B cell (primary cell): Measurements from ENCODE around the gene SLC6A1. TPM values are rescaled to one million over a fixed set of nuclear protein-coding genes. Genes with fewer than 3 reads are reported as not detected.

Experiments used
- ATAC-seq: fragments of 200-7000 bp; cut with Tn5 transposase; one replicate; pipeline ENCODE4 v1.10.0; 2021; ENCODE audit warnings: low read depth, mild to moderate bottlenecking, moderate number of reproducible peaks, moderate library complexity
- CTCF ChIA-PET: fragments of 350-600 bp; sonication (Branson Sonifier 250); formaldehyde crosslinking; loops from one replicate; lab custom pipeline; 2021; ENCODE audit warnings: antibody characterized with exemption, inconsistent platforms; lab: Charles Lee
- POLR2A ChIA-PET: fragments of 350-600 bp; sonication (Branson Sonifier 250); formaldehyde crosslinking; loops from one replicate; lab custom pipeline; 2021; ENCODE audit warnings: antibody characterized with exemption; lab: Charles Lee
- DNase-seq: peaks from one replicate; pipeline ENCODE4 v3.0.0; 2013
- H2AFZ ChIP-seq: 2 replicates; pipeline ENCODE4 v1.6.1; 2012; ENCODE audit warnings: mild to moderate bottlenecking, low read depth, low read length; ENCODE audit not compliant: insufficient read depth, poor library complexity, severe bottlenecking
- H3K27ac ChIP-seq, 2 donors: 1 replicate in 1 of 2; 2 replicates in 1 of 2; pipeline ENCODE4 v1.5.1; 2012 to 2013; ENCODE audit warnings: low read length in 2 of 2, mild to moderate bottlenecking in 2 of 2, moderate library complexity in 1 of 2
- H3K27me3 ChIP-seq, 4 experiments: fragments of 200-600 bp in 1 of 4; sonication (generic) in 1 of 4; replicated peaks in 1 of 4; 1 replicate in 2 of 4; 2 replicates in 2 of 4; pipeline versions ENCODE4 v1.6.1 to v1.7.0; 2013 to 2016; ENCODE audit warnings: low read length in 3 of 4, mild to moderate bottlenecking in 2 of 4, mixed read lengths in 1 of 4, moderate library complexity in 1 of 4; ENCODE audit not compliant: insufficient read depth in 4 of 4, control insufficient read depth in 3 of 4; ENCODE audit errors: control extremely low read depth in 1 of 4
- H3K36me3 ChIP-seq, 2 experiments: replicated peaks in 1 of 2; 1 replicate in 1 of 2; 2 replicates in 1 of 2; pipeline versions ENCODE4 v1.6.1 to v1.7.1; 2013; ENCODE audit warnings: low read length in 1 of 2; ENCODE audit not compliant: insufficient read depth in 2 of 2, control insufficient read depth in 1 of 2; ENCODE audit errors: control extremely low read depth in 1 of 2, extremely low read depth in 1 of 2
- H3K4me1 ChIP-seq, 2 donors: fragments of 200-600 bp in 1 of 2; sonication (generic) in 1 of 2; 1 replicate in 1 of 2; 2 replicates in 1 of 2; pipeline versions ENCODE4 v1.5.1 to v1.6.1; 2013 to 2017; ENCODE audit warnings: low read length in 2 of 2; ENCODE audit not compliant: control insufficient read depth in 2 of 2, insufficient read depth in 2 of 2
- H3K4me2 ChIP-seq: replicated peaks from 2 replicates; pipeline ENCODE3; 2012; ENCODE audit warnings: mild to moderate bottlenecking, low read depth, low read length; ENCODE audit not compliant: poor library complexity, severe bottlenecking
- H3K4me3 ChIP-seq, 5 experiments: fragments of 200-600 bp in 1 of 5; sonication (generic) in 1 of 5; 1 replicate in 3 of 5; 2 replicates in 2 of 5; pipeline versions ENCODE4 v1.5.1 to v1.7.0; 2011 to 2016; ENCODE audit warnings: low read length in 4 of 5, mild to moderate bottlenecking in 4 of 5, low read depth in 2 of 5, control low read depth in 1 of 5, moderate library complexity in 1 of 5; ENCODE audit not compliant: insufficient read depth in 1 of 5; ENCODE audit errors: control extremely low read depth in 1 of 5, extremely low read depth in 1 of 5
- H3K79me2 ChIP-seq: fragments of 200-600 bp; sonication (generic); one replicate; pipeline ENCODE4 v1.6.0; 2016; ENCODE audit warnings: low read length; ENCODE audit not compliant: control insufficient read depth, insufficient read depth
- H3K9ac ChIP-seq: fragments of 200-600 bp; sonication (generic); 2 replicates; pipeline ENCODE4 v1.6.1; 2017; ENCODE audit warnings: mild to moderate bottlenecking, low read length, moderate library complexity
- H3K9me3 ChIP-seq, 3 donors: one replicate each; pipeline versions ENCODE4 v1.6.1 to v1.7.1; 2013; ENCODE audit warnings: low read length in 2 of 3; ENCODE audit not compliant: control insufficient read depth in 2 of 3, insufficient read depth in 1 of 3; ENCODE audit errors: control extremely low read depth in 1 of 3
- H4K20me1 ChIP-seq: 2 replicates; pipeline ENCODE4 v1.6.0; 2012; ENCODE audit warnings: mild to moderate bottlenecking, low read length; ENCODE audit not compliant: insufficient read depth, control insufficient read depth, poor library complexity, severe bottlenecking
- H3K27ac Mint-ChIP-seq: one replicate; pipeline ENCODE4 v1.8.0; 2021; ENCODE audit warnings: mixed read lengths
- H3K27me3 Mint-ChIP-seq: one replicate; pipeline ENCODE4 v1.8.0; 2021; ENCODE audit warnings: mixed read lengths
- H3K4me1 Mint-ChIP-seq: one replicate; pipeline ENCODE4 v1.8.0; 2021; ENCODE audit warnings: mixed read lengths
- H3K4me3 Mint-ChIP-seq: one replicate; pipeline ENCODE4 v1.8.0; 2021; ENCODE audit warnings: mixed read lengths
- H3K9me3 Mint-ChIP-seq: one replicate; pipeline ENCODE4 v1.8.0; 2022; ENCODE audit warnings: mixed read lengths; ENCODE audit not compliant: insufficient read depth
- EZH2 ChIP-seq: IDR thresholded peaks from 2 replicates; pipeline ENCODE4 v1.6.1; 2012; ENCODE audit warnings: borderline replicate concordance, low read depth, mild to moderate bottlenecking, moderate library complexity, low read length; ENCODE audit not compliant: insufficient read depth, poor library complexity, severe bottlenecking
- WGBS: methylation state at CpG from one replicate; pipeline ENCODE4 v1.1.5; 2013; ENCODE audit warnings: missing lambda C conversion rate; ENCODE audit not compliant: insufficient coverage; 5-methylcytosine and 5-hydroxymethylcytosine counted together
- intact Hi-C: fragments of 100-400 bp; cut with micrococcal nuclease; formaldehyde crosslinking; loops from one replicate; pipeline ENCODE4 v1.10.0; 2022
- polyA plus RNA-seq: library from polyadenylated mRNA; depleted of rRNA; stranded (reverse); fragments of >200 nt; gene quantifications from 2 replicates; pipeline ENCODE4 v1.2.3, GENCODE V29; 2012
- total RNA-seq, 2 donors: library from RNA; stranded (reverse); fragments of 120-200 nt in 1 of 2; gene quantifications; 1 replicate in 1 of 2; 2 replicates in 1 of 2; pipeline versions ENCODE4 v1.2.3 to v1.2.4, GENCODE V29; 2013 to 2022
- TF ChIP-seq, protein P1 (sequence below): fragments of 200-600 bp; IDR thresholded peaks from one replicate; pipeline ENCODE4 v1.8.0; 2022; ENCODE audit warnings: antibody characterized with exemption, mild to moderate bottlenecking

The SLC6A1 gene
- total and polyA plus RNA-seq, 2 donors (not counting 1 experiment from before 2014, with no cell fraction given): not detected

DNA sequence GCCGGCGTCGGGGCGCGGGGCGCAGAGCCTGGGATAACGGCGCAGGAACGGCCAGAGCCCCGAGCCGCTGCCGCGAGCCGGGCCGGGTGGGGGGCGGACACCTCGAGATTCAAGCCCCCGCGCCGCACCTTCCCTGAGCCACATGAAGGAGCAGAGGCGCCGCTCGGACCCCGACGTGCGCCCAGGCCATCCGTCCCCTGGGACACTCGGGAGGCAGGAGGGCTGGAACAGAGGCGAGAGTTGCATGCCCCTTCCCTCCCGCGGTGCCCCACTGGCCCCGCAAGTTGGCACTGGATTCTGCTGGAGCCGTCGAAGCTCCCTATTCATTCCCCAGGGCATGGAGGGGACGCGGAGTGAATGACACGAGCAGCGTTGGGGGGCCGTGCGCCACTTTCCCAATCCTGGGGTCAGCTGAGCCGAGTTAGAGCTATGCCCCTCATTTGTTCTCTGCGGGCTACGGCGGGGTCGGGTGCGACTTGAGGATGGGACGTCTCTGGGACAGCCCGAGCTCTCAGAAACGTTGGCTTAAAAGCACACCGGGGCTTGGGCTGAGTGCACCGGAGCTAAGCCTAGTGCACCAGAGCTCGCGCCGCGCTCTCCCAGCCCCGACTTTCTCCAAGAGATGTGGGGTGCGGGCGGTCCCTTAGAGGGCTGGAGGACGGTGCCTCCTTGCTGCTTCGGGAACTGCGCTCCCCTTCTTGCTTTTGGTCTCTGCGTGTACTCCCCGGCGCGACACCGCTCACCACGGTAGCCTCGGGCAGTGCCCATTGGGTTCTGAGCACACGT lies 588 bp downstream of the SLC6A1 start:
- DNase-seq (no peak), ATAC-seq (no peak)
- H3K27me3 ChIP-seq: peaks cover 0 to 45% (median 19%) of the 10 kb centered on the region in 4 experiments
- peak overlapping the region; percentile 28 for H3K4me2 ChIP-seq
- H3K27ac Mint-ChIP-seq: no peak overlapping the region
- intact Hi-C loops: no loop called here
- H3K36me3 ChIP-seq: no peaks in the 10 kb centered on the region
- no peaks in the 10 kb centered on the region for H4K20me1 ChIP-seq
- H3K9ac ChIP-seq: no peak overlapping the region
- H3K27ac ChIP-seq: no peak overlapping the region
- WGBS: 12% methylated on average over 68 of the region's 69 CpGs
- peaks cover 0 to 4% of the 10 kb centered on the region in 2 donors for H3K4me1 ChIP-seq
- TF ChIP-seq, protein P1, sequence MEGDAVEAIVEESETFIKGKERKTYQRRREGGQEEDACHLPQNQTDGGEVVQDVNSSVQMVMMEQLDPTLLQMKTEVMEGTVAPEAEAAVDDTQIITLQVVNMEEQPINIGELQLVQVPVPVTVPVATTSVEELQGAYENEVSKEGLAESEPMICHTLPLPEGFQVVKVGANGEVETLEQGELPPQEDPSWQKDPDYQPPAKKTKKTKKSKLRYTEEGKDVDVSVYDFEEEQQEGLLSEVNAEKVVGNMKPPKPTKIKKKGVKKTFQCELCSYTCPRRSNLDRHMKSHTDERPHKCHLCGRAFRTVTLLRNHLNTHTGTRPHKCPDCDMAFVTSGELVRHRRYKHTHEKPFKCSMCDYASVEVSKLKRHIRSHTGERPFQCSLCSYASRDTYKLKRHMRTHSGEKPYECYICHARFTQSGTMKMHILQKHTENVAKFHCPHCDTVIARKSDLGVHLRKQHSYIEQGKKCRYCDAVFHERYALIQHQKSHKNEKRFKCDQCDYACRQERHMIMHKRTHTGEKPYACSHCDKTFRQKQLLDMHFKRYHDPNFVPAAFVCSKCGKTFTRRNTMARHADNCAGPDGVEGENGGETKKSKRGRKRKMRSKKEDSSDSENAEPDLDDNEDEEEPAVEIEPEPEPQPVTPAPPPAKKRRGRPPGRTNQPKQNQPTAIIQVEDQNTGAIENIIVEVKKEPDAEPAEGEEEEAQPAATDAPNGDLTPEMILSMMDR: no peak
- no peak for TF ChIP-seq EZH2
- H3K9me3 Mint-ChIP-seq: no peaks in the 10 kb centered on the region
- CTCF ChIA-PET: no interaction called here
- H3K27me3 Mint-ChIP-seq: peaks cover 56% of the 10 kb centered on the region
- H3K79me2 ChIP-seq: no peaks in the 10 kb centered on the region
- POLR2A ChIA-PET: no interaction called here
- H2AFZ ChIP-seq: no peak overlapping the region
- no peak overlapping the region for H3K4me3 ChIP-seq
- H3K4me1 Mint-ChIP-seq: peaks cover 10% of the 10 kb centered on the region
- peak overlapping the region; percentile 21 for H3K4me3 Mint-ChIP-seq
- H3K9me3 ChIP-seq: peaks cover 0 to 6% (median 0%) of the 10 kb centered on the region in 3 donors

DNA sequence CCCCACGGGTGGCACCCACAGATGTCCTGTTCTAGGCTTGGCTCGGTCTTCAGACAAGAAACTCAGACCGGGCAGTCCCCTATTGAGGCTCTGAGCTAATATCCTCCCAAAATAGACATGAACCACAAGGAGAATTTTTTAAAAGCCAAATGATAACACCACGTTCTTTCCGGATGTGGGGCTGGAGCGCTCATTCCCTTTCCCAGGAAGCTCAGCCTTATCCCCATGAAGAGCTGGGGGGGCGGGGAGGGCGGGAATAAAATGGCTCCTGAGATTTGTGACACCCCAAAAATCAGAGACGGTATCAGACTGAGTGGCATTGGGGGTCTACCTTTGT lies 1.1 kb downstream of the SLC6A1 start:
- H3K9me3 ChIP-seq: peaks cover 0 to 6% (median 0%) of the 10 kb centered on the region in 3 donors
- H3K36me3 ChIP-seq: no peaks in the 10 kb centered on the region
- Mint-ChIP-seq H3K27me3 (peaks cover 57% of the 10 kb centered on the region), H3K4me3 (peak overlapping the region; percentile 21), H3K9me3 (no peaks in the 10 kb centered on the region), H3K4me1 (peaks cover 10% of the 10 kb centered on the region), H3K27ac (no peak overlapping the region)
- no peak overlapping the region for H3K27ac ChIP-seq
- H3K27me3 ChIP-seq: peaks cover 0 to 41% (median 19%) of the 10 kb centered on the region in 4 experiments
- no peak overlapping the region for H2AFZ ChIP-seq
- POLR2A ChIA-PET: no interaction called here
- peaks cover 0 to 4% of the 10 kb centered on the region in 2 donors for H3K4me1 ChIP-seq
- TF ChIP-seq, protein P1: no peak
- TF ChIP-seq EZH2: no peak
- intact Hi-C loops: no loop called here
- WGBS: 19% methylated on average over 7 of the region's 9 CpGs
- no peak overlapping the region for H3K4me3 ChIP-seq
- no peak for ATAC-seq
- no peaks in the 10 kb centered on the region for H3K79me2 ChIP-seq
- CTCF ChIA-PET: no interaction called here
- no peak overlapping the region for H3K9ac ChIP-seq
- no peaks in the 10 kb centered on the region for H4K20me1 ChIP-seq
- no peak overlapping the region for H3K4me2 ChIP-seq
- no peak for DNase-seq
